GM18526 (cell line): ENCODE measurements around the gene CIROP.

Experiments
- POLR2A ChIP-seq: IDR thresholded peaks from 3 replicates; pipeline ENCODE4 v1.6.1; 2011; ENCODE audit not compliant: insufficient read length; ENCODE audit errors: extremely low read depth

Gene CIROP

GRCh38 chr14:23056956-23057756 lies 47.6 kb downstream of the CIROP start, which contains the start of gene CDH24:
TSS of gene CDH24 (minus strand) at chr14:23057520. CDS start at chr14:23055733, 1,787 bp downstream.
- TF ChIP-seq POLR2A, result no peak

- TF ChIP-seq POLR2A, result no peak
These were observed 48.4 kb downstream of the CIROP start for GRCh38 chr14:23056145-23056955.

GRCh38 chr14:23055621-23056144 lies 49.1 kb downstream of the CIROP start:
- TF ChIP-seq POLR2A, result no peak

- TF ChIP-seq POLR2A, result no peak
These were observed 49.6 kb downstream of the CIROP start for GRCh38 chr14:23055147-23055550.

GRCh38 chr14:23054000-23054811 lies 50.6 kb downstream of the CIROP start:
- no peak for TF ChIP-seq POLR2A

GRCh38 chr14:23053426-23053825 lies 51.4 kb downstream of the CIROP start:
- TF ChIP-seq POLR2A, result no peak

GRCh38 chr14:23052671-23053070 lies 52.1 kb downstream of the CIROP start:
- TF ChIP-seq POLR2A, result no peak

GRCh38 chr14:23052182-23052623 lies 52.6 kb downstream of the CIROP start:
- no peak for TF ChIP-seq POLR2A

GRCh38 chr14:23051141-23052057 lies 53.4 kb downstream of the CIROP start:
- TF ChIP-seq POLR2A, result no peak
